Measurements from ENCODE around the gene PSD.

Gene PSD

GRCh38 chr10:102399217-102400021, 19.2 kb downstream of the PSD start:
- Histone ChIP-seq H3K27ac (ENCODE audit: extremely low read depth, low read depth, low read length) (peak overlapping the region; percentile 74; the same call in 1 of the 2 replicates), H3K4me3 (ENCODE audit: low read depth, low read length) (peak overlapping the region; percentile 57), H3K36me3 (ENCODE audit: control insufficient read depth in 2 of 2, insufficient read depth in 1 of 2, low read length in 2 of 2) (peaks cover 0 to 24% of the 10 kb centered on the region in 2 experiments; a peak in 1 of 3 replicates), H3K4me1 (ENCODE audit: control insufficient read depth, insufficient read depth, low read length) (peaks cover 5% of the 10 kb centered on the region; the same call in 1 of the 2 replicates), H3K9me3 (ENCODE audit: control insufficient read depth, insufficient read depth, low read depth, low read length) (no peaks in the 10 kb centered on the region)
- ChIA-PET CTCF (interaction anchor here (0.5 to 5.7 kb wide), 40 partner anchors 8 to 709 kb away, joined by 3 to 60 read pairs (median 4); partner anchors contain the start of genes C10orf95, FBXL15, GBF1 and NPM3), POLR2A (interaction anchor here (0.7 to 1.1 kb wide), 5 partner anchors 11 to 455 kb away, joined by 3 to 5 read pairs (median 5); partner anchors contain the start of genes CUEDC2 and FBXL15)
- peak; percentile 31 for TF ChIP-seq EGR2 (tag by site-specific recombination; IDR thresholded peaks at IDR 0.05; ENCODE audit: low read depth)
- TF ChIP-seq SCRT2 (tag by site-specific recombination; IDR thresholded peaks at IDR 0.05) = peak; percentile 98
- TF ChIP-seq ZNF449 (tag by site-specific recombination; IDR thresholded peaks at IDR 0.05) = peak; percentile 98
- no peak for TF ChIP-seq ZNF701 (tag by site-specific recombination; IDR thresholded peaks at IDR 0.05)
- 0 out of 2 replicates have a peak, but pooled peaks have one; percentile 19 for TF ChIP-seq ZNF341 (tag by site-specific recombination; IDR thresholded peaks at IDR 0.05; ENCODE audit: low read depth)
- TF ChIP-seq ZNF529 (tag by site-specific recombination; IDR thresholded peaks at IDR 0.05; ENCODE audit: insufficient replicate concordance) = no peak
- TF ChIP-seq ZNF510 (tag by site-specific recombination; IDR thresholded peaks at IDR 0.05; ENCODE audit: insufficient replicate concordance) = no peak
- peak; percentile 66; the same call in 1 of the 2 replicates for TF ChIP-seq ZNF24 (tag by site-specific recombination; IDR thresholded peaks at IDR 0.05)
- TF ChIP-seq, protein P1, sequence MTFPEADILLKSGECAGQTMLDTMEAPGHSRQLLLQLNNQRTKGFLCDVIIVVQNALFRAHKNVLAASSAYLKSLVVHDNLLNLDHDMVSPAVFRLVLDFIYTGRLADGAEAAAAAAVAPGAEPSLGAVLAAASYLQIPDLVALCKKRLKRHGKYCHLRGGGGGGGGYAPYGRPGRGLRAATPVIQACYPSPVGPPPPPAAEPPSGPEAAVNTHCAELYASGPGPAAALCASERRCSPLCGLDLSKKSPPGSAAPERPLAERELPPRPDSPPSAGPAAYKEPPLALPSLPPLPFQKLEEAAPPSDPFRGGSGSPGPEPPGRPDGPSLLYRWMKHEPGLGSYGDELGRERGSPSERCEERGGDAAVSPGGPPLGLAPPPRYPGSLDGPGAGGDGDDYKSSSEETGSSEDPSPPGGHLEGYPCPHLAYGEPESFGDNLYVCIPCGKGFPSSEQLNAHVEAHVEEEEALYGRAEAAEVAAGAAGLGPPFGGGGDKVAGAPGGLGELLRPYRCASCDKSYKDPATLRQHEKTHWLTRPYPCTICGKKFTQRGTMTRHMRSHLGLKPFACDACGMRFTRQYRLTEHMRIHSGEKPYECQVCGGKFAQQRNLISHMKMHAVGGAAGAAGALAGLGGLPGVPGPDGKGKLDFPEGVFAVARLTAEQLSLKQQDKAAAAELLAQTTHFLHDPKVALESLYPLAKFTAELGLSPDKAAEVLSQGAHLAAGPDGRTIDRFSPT (tag by site-specific recombination; IDR thresholded peaks at IDR 0.05) = peak; percentile 82
- peak; percentile 88 for TF ChIP-seq ZNF335 (tag by site-specific recombination; conservative IDR thresholded peaks at IDR 0.05)
- TF ChIP-seq IKZF3 (tag by site-specific recombination; IDR thresholded peaks at IDR 0.05) = 0 out of 2 replicates have a peak, but pooled peaks have one; percentile 40
- no peak for TF ChIP-seq ZBTB1 (tag by site-specific recombination; IDR thresholded peaks at IDR 0.05)
- TF ChIP-seq KLF7 (tag by site-specific recombination; IDR thresholded peaks at IDR 0.05; ENCODE audit: borderline replicate concordance) = no peak
- TF ChIP-seq ZSCAN30 (tag by site-specific recombination; IDR thresholded peaks at IDR 0.05) = peak; percentile 73; the same call in 1 of the 2 replicates
- 0 out of 2 replicates have a peak, but pooled peaks have one; percentile 17 for TF ChIP-seq ZNF18 (tag by site-specific recombination; IDR thresholded peaks at IDR 0.05)
- TF ChIP-seq ZNF768 (tag by site-specific recombination; IDR thresholded peaks at IDR 0.05) = no peak
- TF ChIP-seq ZNF677 (tag by site-specific recombination; IDR thresholded peaks at IDR 0.05) = no peak
- 0 out of 2 replicates have a peak, but pooled peaks have one; percentile 41 for TF ChIP-seq ZBTB44 (tag by site-specific recombination; IDR thresholded peaks at IDR 0.05)
- TF ChIP-seq KLF16 (tag by site-specific recombination; IDR thresholded peaks at IDR 0.05) = peak; percentile 93
- TF ChIP-seq HOXA7 (CRISPR knock-in tag; IDR thresholded peaks at IDR 0.05; ENCODE audit: borderline replicate concordance) = no peak
- TF ChIP-seq, protein P2, sequence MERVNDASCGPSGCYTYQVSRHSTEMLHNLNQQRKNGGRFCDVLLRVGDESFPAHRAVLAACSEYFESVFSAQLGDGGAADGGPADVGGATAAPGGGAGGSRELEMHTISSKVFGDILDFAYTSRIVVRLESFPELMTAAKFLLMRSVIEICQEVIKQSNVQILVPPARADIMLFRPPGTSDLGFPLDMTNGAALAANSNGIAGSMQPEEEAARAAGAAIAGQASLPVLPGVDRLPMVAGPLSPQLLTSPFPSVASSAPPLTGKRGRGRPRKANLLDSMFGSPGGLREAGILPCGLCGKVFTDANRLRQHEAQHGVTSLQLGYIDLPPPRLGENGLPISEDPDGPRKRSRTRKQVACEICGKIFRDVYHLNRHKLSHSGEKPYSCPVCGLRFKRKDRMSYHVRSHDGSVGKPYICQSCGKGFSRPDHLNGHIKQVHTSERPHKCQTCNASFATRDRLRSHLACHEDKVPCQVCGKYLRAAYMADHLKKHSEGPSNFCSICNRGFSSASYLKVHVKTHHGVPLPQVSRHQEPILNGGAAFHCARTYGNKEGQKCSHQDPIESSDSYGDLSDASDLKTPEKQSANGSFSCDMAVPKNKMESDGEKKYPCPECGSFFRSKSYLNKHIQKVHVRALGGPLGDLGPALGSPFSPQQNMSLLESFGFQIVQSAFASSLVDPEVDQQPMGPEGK (tag by site-specific recombination; IDR thresholded peaks at IDR 0.05) = peak; percentile 96
- TF ChIP-seq, protein P3, sequence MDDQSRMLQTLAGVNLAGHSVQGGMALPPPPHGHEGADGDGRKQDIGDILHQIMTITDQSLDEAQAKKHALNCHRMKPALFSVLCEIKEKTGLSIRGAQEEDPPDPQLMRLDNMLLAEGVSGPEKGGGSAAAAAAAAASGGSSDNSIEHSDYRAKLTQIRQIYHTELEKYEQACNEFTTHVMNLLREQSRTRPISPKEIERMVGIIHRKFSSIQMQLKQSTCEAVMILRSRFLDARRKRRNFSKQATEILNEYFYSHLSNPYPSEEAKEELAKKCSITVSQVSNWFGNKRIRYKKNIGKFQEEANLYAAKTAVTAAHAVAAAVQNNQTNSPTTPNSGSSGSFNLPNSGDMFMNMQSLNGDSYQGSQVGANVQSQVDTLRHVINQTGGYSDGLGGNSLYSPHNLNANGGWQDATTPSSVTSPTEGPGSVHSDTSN (CRISPR knock-in tag; IDR thresholded peaks at IDR 0.05) = peak; percentile 90
- TF ChIP-seq ZNF600 (tag by site-specific recombination; IDR thresholded peaks at IDR 0.05) = peak; percentile 93
- TF ChIP-seq MZF1 (tag by site-specific recombination; IDR thresholded peaks at IDR 0.05; ENCODE audit: borderline replicate concordance) = no peak
- no peak for TF ChIP-seq ZNF366 (tag by site-specific recombination; conservative IDR thresholded peaks at IDR 0.05)
- no peak for TF ChIP-seq ZNF416 (tag by site-specific recombination; IDR thresholded peaks at IDR 0.05)

All from HEK293 (cell line).